HepG2 (cell line): Measurements from ENCODE around the gene SPNS3.

Source experiments
- EZH2 ChIP-seq: conservative IDR thresholded peaks from 2 replicates; pipeline ENCODE4 v1.6.1; 2012; ENCODE audit warnings: mild to moderate bottlenecking, low read depth, low read length, moderate library complexity
- IRX3 ChIP-seq: sonication (generic); formaldehyde crosslinking; IDR thresholded peaks from 2 replicates; pipeline ENCODE4 v1.8.1; 2023; ENCODE audit warnings: mild to moderate bottlenecking, low read depth, missing genetic modification reagents, borderline replicate concordance
- MYNN ChIP-seq: sonication (generic); formaldehyde crosslinking; IDR thresholded peaks from 2 replicates; pipeline ENCODE4 v1.4.0; 2020; ENCODE audit warnings: mild to moderate bottlenecking, low read depth, missing genetic modification reagents
- NPAS2 ChIP-seq: sonication (generic); formaldehyde crosslinking; IDR thresholded peaks from 2 replicates; pipeline ENCODE4 v1.8.0; 2022; ENCODE audit warnings: mild to moderate bottlenecking, missing genetic modification reagents, borderline replicate concordance
- RNF2 ChIP-seq: fragments of 450-650 bp; conservative IDR thresholded peaks from 2 replicates; pipeline ENCODE4 v1.6.1; 2016; ENCODE audit warnings: low read depth
- SRSF1 ChIP-seq: fragments of 200-400 bp; formaldehyde crosslinking; optimal IDR thresholded peaks from 2 replicates; pipeline ENCODE3; 2017; ENCODE audit warnings: mild to moderate bottlenecking, low read depth, low read length, moderate library complexity
- ZNF550 ChIP-seq: sonication (generic); formaldehyde crosslinking; IDR thresholded peaks from 2 replicates; pipeline ENCODE4 v1.4.0; 2020; ENCODE audit warnings: mild to moderate bottlenecking, missing genetic modification reagents, borderline replicate concordance
- TF ChIP-seq, protein P1 (sequence below): sonication (generic); formaldehyde crosslinking; IDR thresholded peaks from 2 replicates; pipeline ENCODE4 v1.8.1; 2022; ENCODE audit warnings: low read depth, mild to moderate bottlenecking, missing genetic modification reagents
- TF ChIP-seq, protein P2 (sequence below): sonication (generic); formaldehyde crosslinking; IDR thresholded peaks from 2 replicates; pipeline ENCODE4 v1.5.0; 2020; ENCODE audit warnings: mild to moderate bottlenecking, missing genetic modification reagents, moderate library complexity

DNA sequence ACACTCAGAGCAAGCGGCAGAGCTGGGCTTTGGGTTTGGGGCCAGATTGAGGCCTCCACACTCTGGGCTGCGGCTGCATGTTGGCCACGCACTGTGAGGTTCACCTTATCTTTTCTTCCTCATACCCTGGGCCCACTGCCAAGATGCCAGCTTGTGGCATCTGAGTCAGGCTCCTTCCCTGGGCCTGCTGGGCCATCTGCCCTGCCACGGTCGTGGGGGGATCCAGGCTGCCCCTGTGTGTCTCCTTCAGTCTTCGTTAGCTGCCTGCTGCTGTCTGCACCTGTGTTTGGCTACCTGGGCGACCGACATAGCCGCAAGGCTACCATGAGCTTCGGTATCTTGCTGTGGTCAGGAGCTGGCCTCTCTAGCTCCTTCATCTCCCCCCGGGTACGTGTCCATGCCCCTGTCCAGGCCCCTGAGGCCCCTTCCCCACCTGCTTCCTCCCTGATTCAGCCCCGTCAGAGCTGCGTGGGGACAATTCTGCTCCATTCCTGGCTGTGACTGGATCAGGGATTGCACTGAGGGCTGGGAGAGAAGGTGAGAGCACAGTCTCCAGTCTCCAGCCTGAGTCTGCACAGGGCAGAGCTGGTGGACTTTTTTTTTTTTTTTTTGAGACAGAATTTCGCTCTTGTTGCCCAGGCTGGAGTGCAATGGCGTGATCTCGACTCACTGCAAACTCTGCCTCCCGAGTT, 11.2 kb downstream of the SPNS3 start:
- TF ChIP-seq ZNF550 (CRISPR knock-in tag) (no peak), MYNN (CRISPR knock-in tag) (no peak), EZH2 (no peak), SRSF1 (no peak), NPAS2 (CRISPR knock-in tag) (no peak), RNF2 (no peak), IRX3 (no peak)
- TF ChIP-seq, protein P1, sequence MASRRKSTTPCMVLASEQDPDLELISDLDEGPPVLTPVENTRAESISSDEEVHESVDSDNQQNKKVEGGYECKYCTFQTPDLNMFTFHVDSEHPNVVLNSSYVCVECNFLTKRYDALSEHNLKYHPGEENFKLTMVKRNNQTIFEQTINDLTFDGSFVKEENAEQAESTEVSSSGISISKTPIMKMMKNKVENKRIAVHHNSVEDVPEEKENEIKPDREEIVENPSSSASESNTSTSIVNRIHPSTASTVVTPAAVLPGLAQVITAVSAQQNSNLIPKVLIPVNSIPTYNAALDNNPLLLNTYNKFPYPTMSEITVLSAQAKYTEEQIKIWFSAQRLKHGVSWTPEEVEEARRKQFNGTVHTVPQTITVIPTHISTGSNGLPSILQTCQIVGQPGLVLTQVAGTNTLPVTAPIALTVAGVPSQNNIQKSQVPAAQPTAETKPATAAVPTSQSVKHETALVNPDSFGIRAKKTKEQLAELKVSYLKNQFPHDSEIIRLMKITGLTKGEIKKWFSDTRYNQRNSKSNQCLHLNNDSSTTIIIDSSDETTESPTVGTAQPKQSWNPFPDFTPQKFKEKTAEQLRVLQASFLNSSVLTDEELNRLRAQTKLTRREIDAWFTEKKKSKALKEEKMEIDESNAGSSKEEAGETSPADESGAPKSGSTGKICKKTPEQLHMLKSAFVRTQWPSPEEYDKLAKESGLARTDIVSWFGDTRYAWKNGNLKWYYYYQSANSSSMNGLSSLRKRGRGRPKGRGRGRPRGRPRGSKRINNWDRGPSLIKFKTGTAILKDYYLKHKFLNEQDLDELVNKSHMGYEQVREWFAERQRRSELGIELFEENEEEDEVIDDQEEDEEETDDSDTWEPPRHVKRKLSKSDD (CRISPR knock-in tag): no peak
- TF ChIP-seq, protein P2, sequence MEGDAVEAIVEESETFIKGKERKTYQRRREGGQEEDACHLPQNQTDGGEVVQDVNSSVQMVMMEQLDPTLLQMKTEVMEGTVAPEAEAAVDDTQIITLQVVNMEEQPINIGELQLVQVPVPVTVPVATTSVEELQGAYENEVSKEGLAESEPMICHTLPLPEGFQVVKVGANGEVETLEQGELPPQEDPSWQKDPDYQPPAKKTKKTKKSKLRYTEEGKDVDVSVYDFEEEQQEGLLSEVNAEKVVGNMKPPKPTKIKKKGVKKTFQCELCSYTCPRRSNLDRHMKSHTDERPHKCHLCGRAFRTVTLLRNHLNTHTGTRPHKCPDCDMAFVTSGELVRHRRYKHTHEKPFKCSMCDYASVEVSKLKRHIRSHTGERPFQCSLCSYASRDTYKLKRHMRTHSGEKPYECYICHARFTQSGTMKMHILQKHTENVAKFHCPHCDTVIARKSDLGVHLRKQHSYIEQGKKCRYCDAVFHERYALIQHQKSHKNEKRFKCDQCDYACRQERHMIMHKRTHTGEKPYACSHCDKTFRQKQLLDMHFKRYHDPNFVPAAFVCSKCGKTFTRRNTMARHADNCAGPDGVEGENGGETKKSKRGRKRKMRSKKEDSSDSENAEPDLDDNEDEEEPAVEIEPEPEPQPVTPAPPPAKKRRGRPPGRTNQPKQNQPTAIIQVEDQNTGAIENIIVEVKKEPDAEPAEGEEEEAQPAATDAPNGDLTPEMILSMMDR (CRISPR knock-in tag): no peak
